ENCODE results near the gene ANO4.
A peak's percentile ranks its signal among the peaks of the same experiment; 100 is the strongest.

ANO4 gene

GRCh38 chr12:100936661-100937060, 142.1 kb downstream of the ANO4 start:
- Histone ChIP-seq H3K9me3 (ENCODE audit: insufficient read depth, low read depth, low read length) (no peaks in the 10 kb centered on the region), H2AK5ac (ENCODE audit: low read length) (no peak overlapping the region), H3K9ac (ENCODE audit: low read length) (no peak overlapping the region), H4K12ac (ENCODE audit: low read depth, low read length) (no peak overlapping the region), H3K79me2 (ENCODE audit: control insufficient read depth, insufficient read depth, low read length, poor library complexity) (no peaks in the 10 kb centered on the region), H4K91ac (ENCODE audit: low read depth, low read length) (no peak overlapping the region), H3K27ac (ENCODE audit: low read depth, low read length) (no peak overlapping the region), H3K27me3 (ENCODE audit: insufficient read depth, low read length) (no peaks in the 10 kb centered on the region), H2BK5ac (ENCODE audit: low read depth, low read length, poor library complexity) (no peak overlapping the region), H3K18ac (ENCODE audit: low read length) (no peak overlapping the region), H2BK12ac (ENCODE audit: low read length) (no peak overlapping the region), H2BK120ac (ENCODE audit: insufficient read depth, low read length, poor library complexity) (no peak overlapping the region), H3K4me3 (ENCODE audit: low read depth, low read length) (no peak overlapping the region), H3K4ac (ENCODE audit: low read depth, low read length) (no peak overlapping the region), H2AFZ (ENCODE audit: insufficient read depth, low read length, poor library complexity) (no peak overlapping the region), H3K4me2 (ENCODE audit: low read length) (no peak overlapping the region), H3K14ac (ENCODE audit: low read length) (no peak overlapping the region), H3K36me3 (ENCODE audit: control insufficient read depth in 1 of 2, insufficient read depth in 2 of 2, low read length in 2 of 2) (no peaks in the 10 kb centered on the region), H4K8ac (ENCODE audit: low read depth, low read length) (no peak overlapping the region), H3K79me1 (ENCODE audit: low read length) (no peaks in the 10 kb centered on the region), H3K23ac (ENCODE audit: low read length) (no peak overlapping the region), H3K4me1 (ENCODE audit: control insufficient read depth in 1 of 2, insufficient read depth in 2 of 2, low read length in 2 of 2) (no peaks in the 10 kb centered on the region)
- WGBS (ENCODE audit: extremely low coverage, insufficient coverage, insufficient read length) = no CpG with 5 or more reads among the region's 5 CpGs
- no peak for DNase-seq

DNA sequence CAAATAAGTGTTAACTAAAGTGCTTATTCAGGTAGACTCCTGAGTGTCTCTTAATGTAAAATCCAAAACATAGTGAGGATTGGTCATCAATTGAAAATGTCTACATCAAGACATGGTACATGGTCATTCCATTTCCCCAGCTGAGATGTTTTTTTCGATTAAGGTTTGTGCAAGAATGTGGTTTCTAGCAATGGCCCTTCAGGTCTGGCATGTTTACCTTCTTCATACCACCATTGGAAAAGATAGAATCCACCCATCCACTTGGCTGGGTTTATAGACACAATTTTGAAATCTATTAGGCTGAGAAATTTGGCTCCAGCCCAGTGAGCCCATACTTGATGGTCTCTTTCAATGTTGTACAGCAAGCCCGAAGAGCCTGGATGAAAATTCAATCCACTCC, 145.9 kb downstream of the ANO4 start:
- H3K4me3 ChIP-seq (ENCODE audit: low read depth, low read length) = no peak overlapping the region
- no peak overlapping the region for H2AFZ ChIP-seq (ENCODE audit: insufficient read depth, low read length, poor library complexity)
- H3K27me3 ChIP-seq (ENCODE audit: insufficient read depth, low read length) = no peaks in the 10 kb centered on the region
- H3K4me2 ChIP-seq (ENCODE audit: low read length) = no peak overlapping the region
- no peaks in the 10 kb centered on the region for H3K4me1 ChIP-seq (ENCODE audit: control insufficient read depth in 1 of 2, insufficient read depth in 2 of 2, low read length in 2 of 2)
- H2AK5ac ChIP-seq (ENCODE audit: low read length) = no peak overlapping the region
- no peak overlapping the region for H2BK120ac ChIP-seq (ENCODE audit: insufficient read depth, low read length, poor library complexity)
- no peak overlapping the region for H3K14ac ChIP-seq (ENCODE audit: low read length)
- no peak overlapping the region for H3K27ac ChIP-seq (ENCODE audit: low read depth, low read length)
- no peak overlapping the region for H3K4ac ChIP-seq (ENCODE audit: low read depth, low read length)
- H2BK5ac ChIP-seq (ENCODE audit: low read depth, low read length, poor library complexity) = no peak overlapping the region
- H4K8ac ChIP-seq (ENCODE audit: low read depth, low read length) = no peak overlapping the region
- WGBS (ENCODE audit: extremely low coverage, insufficient coverage, insufficient read length) = no CpG with 5 or more reads among the region's 2 CpGs
- no peak overlapping the region for H3K23ac ChIP-seq (ENCODE audit: low read length)
- H3K18ac ChIP-seq (ENCODE audit: low read length) = no peak overlapping the region
- H3K79me1 ChIP-seq (ENCODE audit: low read length) = no peaks in the 10 kb centered on the region
- H2BK12ac ChIP-seq (ENCODE audit: low read length) = no peak overlapping the region
- no peaks in the 10 kb centered on the region for H3K9me3 ChIP-seq (ENCODE audit: insufficient read depth, low read depth, low read length)
- no peaks in the 10 kb centered on the region for H3K36me3 ChIP-seq (ENCODE audit: control insufficient read depth in 1 of 2, insufficient read depth in 2 of 2, low read length in 2 of 2)
- H3K79me2 ChIP-seq (ENCODE audit: control insufficient read depth, insufficient read depth, low read length, poor library complexity) = no peaks in the 10 kb centered on the region
- H3K9ac ChIP-seq (ENCODE audit: low read length) = no peak overlapping the region
- no peak for DNase-seq
- no peak overlapping the region for H4K91ac ChIP-seq (ENCODE audit: low read depth, low read length)
- H4K12ac ChIP-seq (ENCODE audit: low read depth, low read length) = no peak overlapping the region

- no peak overlapping the region for H2BK120ac ChIP-seq (ENCODE audit: insufficient read depth, low read length, poor library complexity)
- H3K27ac ChIP-seq (ENCODE audit: low read depth, low read length) = no peak overlapping the region
- H2BK5ac ChIP-seq (ENCODE audit: low read depth, low read length, poor library complexity) = no peak overlapping the region
- H3K27me3 ChIP-seq (ENCODE audit: insufficient read depth, low read length) = no peaks in the 10 kb centered on the region
- H3K14ac ChIP-seq (ENCODE audit: low read length) = no peak overlapping the region
- H3K9ac ChIP-seq (ENCODE audit: low read length) = no peak overlapping the region
- DNase-seq = peak in 1 of 2 donors; percentile 21
- H3K9me3 ChIP-seq (ENCODE audit: insufficient read depth, low read depth, low read length) = no peaks in the 10 kb centered on the region
- H3K79me2 ChIP-seq (ENCODE audit: control insufficient read depth, insufficient read depth, low read length, poor library complexity) = no peaks in the 10 kb centered on the region
- H2BK12ac ChIP-seq (ENCODE audit: low read length) = no peak overlapping the region
- H3K4me1 ChIP-seq (ENCODE audit: control insufficient read depth in 1 of 2, insufficient read depth in 2 of 2, low read length in 2 of 2) = no peaks in the 10 kb centered on the region
- H4K12ac ChIP-seq (ENCODE audit: low read depth, low read length) = no peak overlapping the region
- H2AFZ ChIP-seq (ENCODE audit: insufficient read depth, low read length, poor library complexity) = no peak overlapping the region
- H3K4me2 ChIP-seq (ENCODE audit: low read length) = no peak overlapping the region
- WGBS (ENCODE audit: extremely low coverage, insufficient coverage, insufficient read length) = no CpG with 5 or more reads among the region's 5 CpGs
- no peak overlapping the region for H3K4ac ChIP-seq (ENCODE audit: low read depth, low read length)
- H3K36me3 ChIP-seq (ENCODE audit: control insufficient read depth in 1 of 2, insufficient read depth in 2 of 2, low read length in 2 of 2) = no peaks in the 10 kb centered on the region
- no peak overlapping the region for H3K4me3 ChIP-seq (ENCODE audit: low read depth, low read length)
- H3K18ac ChIP-seq (ENCODE audit: low read length) = no peak overlapping the region
- no peak overlapping the region for H4K8ac ChIP-seq (ENCODE audit: low read depth, low read length)
- no peak overlapping the region for H3K23ac ChIP-seq (ENCODE audit: low read length)
- H2AK5ac ChIP-seq (ENCODE audit: low read length) = no peak overlapping the region
- H3K79me1 ChIP-seq (ENCODE audit: low read length) = no peaks in the 10 kb centered on the region
- no peak overlapping the region for H4K91ac ChIP-seq (ENCODE audit: low read depth, low read length)
Measured at GRCh38 chr12:100942984-100943749, 148.6 kb downstream of the ANO4 start.

- Histone ChIP-seq H3K9ac (ENCODE audit: low read length) (no peak overlapping the region), H3K4me1 (ENCODE audit: control insufficient read depth in 1 of 2, insufficient read depth in 2 of 2, low read length in 2 of 2) (peaks cover 3 to 17% of the 10 kb centered on the region in 2 experiments), H4K12ac (ENCODE audit: low read depth, low read length) (no peak overlapping the region), H3K23ac (ENCODE audit: low read length) (no peak overlapping the region), H3K79me1 (ENCODE audit: low read length) (peaks cover 8% of the 10 kb centered on the region), H3K18ac (ENCODE audit: low read length) (no peak overlapping the region), H3K79me2 (ENCODE audit: control insufficient read depth, insufficient read depth, low read length, poor library complexity) (no peaks in the 10 kb centered on the region), H3K4me2 (ENCODE audit: low read length) (no peak overlapping the region), H3K9me3 (ENCODE audit: insufficient read depth, low read depth, low read length) (no peaks in the 10 kb centered on the region), H4K91ac (ENCODE audit: low read depth, low read length) (no peak overlapping the region), H2AK5ac (ENCODE audit: low read length) (no peak overlapping the region), H3K14ac (ENCODE audit: low read length) (no peak overlapping the region), H2AFZ (ENCODE audit: insufficient read depth, low read length, poor library complexity) (no peak overlapping the region), H3K4ac (ENCODE audit: low read depth, low read length) (no peak overlapping the region), H3K27ac (ENCODE audit: low read depth, low read length) (no peak overlapping the region), H3K27me3 (ENCODE audit: insufficient read depth, low read length) (no peaks in the 10 kb centered on the region), H4K8ac (ENCODE audit: low read depth, low read length) (no peak overlapping the region), H2BK120ac (ENCODE audit: insufficient read depth, low read length, poor library complexity) (no peak overlapping the region), H3K36me3 (ENCODE audit: control insufficient read depth in 1 of 2, insufficient read depth in 2 of 2, low read length in 2 of 2) (no peaks in the 10 kb centered on the region), H3K4me3 (ENCODE audit: low read depth, low read length) (no peak overlapping the region), H2BK5ac (ENCODE audit: low read depth, low read length, poor library complexity) (no peak overlapping the region), H2BK12ac (ENCODE audit: low read length) (peak overlapping the region; percentile 68)
- DNase-seq = no peak
- no CpG with 5 or more reads among the region's 1 CpG for WGBS (ENCODE audit: extremely low coverage, insufficient coverage, insufficient read length)
Measured at GRCh38 chr12:100951756-100952155, 157.2 kb downstream of the ANO4 start.

Data from trophoblast cell (in vitro differentiated cells and primary cell).